ENCODE data around the gene TLR6. TPM values are rescaled to one million over a fixed set of nuclear protein-coding genes. Genes with fewer than 3 reads are reported as not detected.

TLR6 gene
- polyA plus RNA-seq, 1 of the 3 experiments (the other 2 are of a cell fraction) = 0.10 TPM

DNA sequence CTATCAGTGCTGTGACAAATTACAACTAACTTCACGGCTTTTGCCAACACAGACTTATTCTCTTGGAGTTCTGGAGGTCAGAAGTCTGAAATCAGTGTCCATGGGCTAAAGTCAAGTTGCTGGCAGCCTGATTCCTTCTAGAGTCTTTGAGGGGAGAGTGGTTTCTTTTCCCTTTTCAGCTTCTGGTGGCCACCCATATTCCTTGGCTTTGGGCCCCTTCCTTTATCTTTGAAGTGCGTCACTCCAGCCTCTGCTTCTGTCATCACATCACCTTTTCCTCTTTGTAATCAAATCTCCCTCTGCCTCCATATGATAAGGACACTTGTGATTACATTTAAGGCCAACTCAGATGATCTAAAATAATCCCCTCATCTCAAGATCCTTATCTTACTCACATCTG is 20.0 kb upstream of the TLR6 start:
- WGBS (ENCODE audit: low lambda C conversion rate) = 92% methylated on average over 2 of the region's 2 CpGs
- no peaks in the 10 kb centered on the region for H3F3A ChIP-seq (replicated peaks; ENCODE audit: insufficient read depth)
- no peak overlapping the region for H3K27ac ChIP-seq (ENCODE audit: low read depth in 2 of 2, low read length in 1 of 2)
- H3K4me1 ChIP-seq (ENCODE audit: control insufficient read depth in 1 of 2, insufficient read depth in 2 of 2, low read depth in 1 of 2, low read length in 1 of 2) = no peaks in the 10 kb centered on the region
- H3K9ac ChIP-seq = no peak overlapping the region
- CTCF ChIA-PET = interaction anchor here (1.3 to 1.8 kb wide), 2 partner anchors 11 to 21 kb away, joined by 5 read pairs; no protein-coding TSS in a partner anchor
- H3K9me3 ChIP-seq = no peaks in the 10 kb centered on the region
- TF ChIP-seq, protein P1, sequence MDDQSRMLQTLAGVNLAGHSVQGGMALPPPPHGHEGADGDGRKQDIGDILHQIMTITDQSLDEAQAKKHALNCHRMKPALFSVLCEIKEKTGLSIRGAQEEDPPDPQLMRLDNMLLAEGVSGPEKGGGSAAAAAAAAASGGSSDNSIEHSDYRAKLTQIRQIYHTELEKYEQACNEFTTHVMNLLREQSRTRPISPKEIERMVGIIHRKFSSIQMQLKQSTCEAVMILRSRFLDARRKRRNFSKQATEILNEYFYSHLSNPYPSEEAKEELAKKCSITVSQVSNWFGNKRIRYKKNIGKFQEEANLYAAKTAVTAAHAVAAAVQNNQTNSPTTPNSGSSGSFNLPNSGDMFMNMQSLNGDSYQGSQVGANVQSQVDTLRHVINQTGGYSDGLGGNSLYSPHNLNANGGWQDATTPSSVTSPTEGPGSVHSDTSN (IDR thresholded peaks at IDR 0.05) = no peak
- TF ChIP-seq TAF1 (IDR thresholded peaks at IDR 0.05; ENCODE audit: borderline replicate concordance, low read depth, low read length) = no peak
- peaks cover 3 to 23% of the 10 kb centered on the region in 2 experiments for H3K36me3 ChIP-seq (replicated peaks in 1 of 2; ENCODE audit: control insufficient read depth in 1 of 2, insufficient read depth in 2 of 2, low read length in 1 of 2)
- peaks cover 37% of the 10 kb centered on the region for H4K20me1 ChIP-seq (ENCODE audit: insufficient read depth)
- no peaks in the 10 kb centered on the region for H3K27me3 ChIP-seq (ENCODE audit: insufficient read depth)
- no peak for DNase-seq
- no peak overlapping the region for H3K4me2 ChIP-seq
- peaks cover 64% of the 10 kb centered on the region for H3K79me2 ChIP-seq (ENCODE audit: insufficient read depth)
- no peaks in the 10 kb centered on the region for H3K9me2 ChIP-seq
- POLR2A ChIA-PET = no interaction called here
- H2AFZ ChIP-seq (ENCODE audit: low read depth) = no peak overlapping the region
- no peak overlapping the region for H3K4me3 ChIP-seq (ENCODE audit: low read depth in 2 of 2, low read length in 1 of 2)

DNA sequence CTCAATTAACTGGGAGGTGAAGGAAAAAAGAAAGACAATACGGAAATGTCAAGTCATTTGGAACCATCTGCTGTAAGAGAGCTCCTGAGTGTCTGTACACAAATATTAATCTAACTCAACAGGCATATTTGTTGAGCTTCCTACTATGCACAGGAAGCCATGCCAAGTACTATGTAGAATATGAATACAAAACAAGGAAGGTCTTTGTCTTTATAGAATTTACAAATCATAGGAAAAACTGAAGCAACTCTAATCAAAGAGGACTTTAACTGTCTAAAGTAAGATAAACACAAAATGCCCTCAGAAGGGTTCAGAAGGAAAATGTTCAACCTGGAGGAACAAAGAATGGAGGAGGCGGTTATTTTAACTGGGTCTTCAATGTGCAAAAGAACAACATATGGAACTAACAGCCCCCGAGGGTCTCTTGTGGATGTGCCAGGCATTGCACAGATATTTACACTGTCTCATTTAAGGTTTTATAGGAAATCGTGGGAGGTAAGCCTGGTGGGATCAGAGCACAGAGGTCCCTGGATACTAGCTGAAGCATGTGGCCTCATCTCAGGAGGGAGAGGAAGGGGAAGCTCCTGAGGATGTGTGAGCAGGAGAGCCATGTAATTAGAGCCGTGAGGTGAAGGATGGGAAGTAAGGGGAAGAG is 16.8 kb upstream of the TLR6 start:
- H3K9me3 ChIP-seq = no peaks in the 10 kb centered on the region
- no peak overlapping the region for H2AFZ ChIP-seq (ENCODE audit: low read depth)
- no peak overlapping the region for H3K27ac ChIP-seq (ENCODE audit: low read depth in 2 of 2, low read length in 1 of 2)
- H3K4me2 ChIP-seq = no peak overlapping the region
- no peaks in the 10 kb centered on the region for H3F3A ChIP-seq (replicated peaks; ENCODE audit: insufficient read depth)
- H3K4me1 ChIP-seq (ENCODE audit: control insufficient read depth in 1 of 2, insufficient read depth in 2 of 2, low read depth in 1 of 2, low read length in 1 of 2) = peaks cover 0 to 4% of the 10 kb centered on the region in 2 experiments; a peak in 1 of 4 replicates
- H3K9ac ChIP-seq = no peak overlapping the region
- H3K9me2 ChIP-seq = no peaks in the 10 kb centered on the region
- WGBS (ENCODE audit: low lambda C conversion rate) = 99% methylated on average over 5 of the region's 5 CpGs
- peaks cover 2 to 35% of the 10 kb centered on the region in 2 experiments for H3K36me3 ChIP-seq (replicated peaks in 1 of 2; ENCODE audit: control insufficient read depth in 1 of 2, insufficient read depth in 2 of 2, low read length in 1 of 2)
- no peak for TF ChIP-seq ZBTB33 (IDR thresholded peaks at IDR 0.05; ENCODE audit: borderline replicate concordance, low read depth)
- no peak for DNase-seq
- ChIA-PET POLR2A (no interaction called here), CTCF (interaction anchor here (0.8 to 2.5 kb wide), 4 partner anchors 13 to 114 kb away, joined by 4 to 8 read pairs (median 4); no protein-coding TSS in a partner anchor)
- peaks cover 37% of the 10 kb centered on the region for H4K20me1 ChIP-seq (ENCODE audit: insufficient read depth)
- H3K79me2 ChIP-seq (ENCODE audit: insufficient read depth) = peaks cover 84% of the 10 kb centered on the region
- H3K4me3 ChIP-seq (ENCODE audit: low read depth in 2 of 2, low read length in 1 of 2) = no peak overlapping the region
- no peaks in the 10 kb centered on the region for H3K27me3 ChIP-seq (ENCODE audit: insufficient read depth)

DNA sequence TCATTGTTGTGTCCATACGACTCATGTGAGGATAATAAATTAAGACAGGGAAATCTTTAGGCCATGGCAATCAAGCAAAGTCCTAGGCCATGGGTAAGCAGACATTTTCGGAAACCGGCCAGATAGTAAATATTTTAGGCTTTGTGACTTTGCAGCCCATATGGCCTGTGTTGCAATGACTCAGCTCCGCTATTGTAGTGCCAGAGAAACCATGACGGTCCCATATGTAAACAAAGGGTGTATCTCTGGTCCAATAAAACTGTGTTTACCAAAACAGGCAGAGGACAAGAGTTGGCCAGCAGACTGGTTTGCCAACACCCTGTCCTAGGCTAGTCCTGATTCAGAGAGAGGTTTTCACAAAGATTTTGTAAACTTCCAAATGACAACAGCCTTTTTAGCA is 16.0 kb upstream of the TLR6 start:
- no peak for DNase-seq
- H3K36me3 ChIP-seq (replicated peaks in 1 of 2; ENCODE audit: control insufficient read depth in 1 of 2, insufficient read depth in 2 of 2, low read length in 1 of 2) = peaks cover 0 to 35% of the 10 kb centered on the region in 2 experiments
- 88% methylated on average over 5 of the region's 5 CpGs for WGBS (ENCODE audit: low lambda C conversion rate)
- H3K9me2 ChIP-seq = no peaks in the 10 kb centered on the region
- H3K27ac ChIP-seq (ENCODE audit: low read depth in 2 of 2, low read length in 1 of 2) = no peak overlapping the region
- H3K4me3 ChIP-seq (ENCODE audit: low read depth in 2 of 2, low read length in 1 of 2) = no peak overlapping the region
- ChIA-PET CTCF (interaction anchor here (2.5 kb wide), 1 partner anchor 16 kb away, joined by 8 read pairs; no protein-coding TSS in a partner anchor), POLR2A (no interaction called here)
- H3K79me2 ChIP-seq (ENCODE audit: insufficient read depth) = peaks cover 91% of the 10 kb centered on the region
- peaks cover 37% of the 10 kb centered on the region for H4K20me1 ChIP-seq (ENCODE audit: insufficient read depth)
- H3K9ac ChIP-seq = no peak overlapping the region
- H3K4me1 ChIP-seq (ENCODE audit: control insufficient read depth in 1 of 2, insufficient read depth in 2 of 2, low read depth in 1 of 2, low read length in 1 of 2) = peaks cover 0 to 10% of the 10 kb centered on the region in 2 experiments; a peak in 1 of 4 replicates
- no peak overlapping the region for H3K4me2 ChIP-seq
- no peaks in the 10 kb centered on the region for H3F3A ChIP-seq (replicated peaks; ENCODE audit: insufficient read depth)
- no peaks in the 10 kb centered on the region for H3K9me3 ChIP-seq
- no peak overlapping the region for H2AFZ ChIP-seq (ENCODE audit: low read depth)
- no peaks in the 10 kb centered on the region for H3K27me3 ChIP-seq (ENCODE audit: insufficient read depth)
- no peak for TF ChIP-seq POLR2AphosphoS5 (IDR thresholded peaks at IDR 0.05; ENCODE audit: low read depth, low read length)
- no peak for TF ChIP-seq MXI1 (IDR thresholded peaks at IDR 0.05; ENCODE audit: low read depth, low read length)
- no peak for TF ChIP-seq CHD2 (IDR thresholded peaks at IDR 0.05; ENCODE audit: low read length, partially characterized antibody)
- TF ChIP-seq, protein P2, sequence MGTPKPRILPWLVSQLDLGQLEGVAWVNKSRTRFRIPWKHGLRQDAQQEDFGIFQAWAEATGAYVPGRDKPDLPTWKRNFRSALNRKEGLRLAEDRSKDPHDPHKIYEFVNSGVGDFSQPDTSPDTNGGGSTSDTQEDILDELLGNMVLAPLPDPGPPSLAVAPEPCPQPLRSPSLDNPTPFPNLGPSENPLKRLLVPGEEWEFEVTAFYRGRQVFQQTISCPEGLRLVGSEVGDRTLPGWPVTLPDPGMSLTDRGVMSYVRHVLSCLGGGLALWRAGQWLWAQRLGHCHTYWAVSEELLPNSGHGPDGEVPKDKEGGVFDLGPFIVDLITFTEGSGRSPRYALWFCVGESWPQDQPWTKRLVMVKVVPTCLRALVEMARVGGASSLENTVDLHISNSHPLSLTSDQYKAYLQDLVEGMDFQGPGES (IDR thresholded peaks at IDR 0.05; ENCODE audit: low read depth, low read length) = no peak
- TF ChIP-seq, protein P3, sequence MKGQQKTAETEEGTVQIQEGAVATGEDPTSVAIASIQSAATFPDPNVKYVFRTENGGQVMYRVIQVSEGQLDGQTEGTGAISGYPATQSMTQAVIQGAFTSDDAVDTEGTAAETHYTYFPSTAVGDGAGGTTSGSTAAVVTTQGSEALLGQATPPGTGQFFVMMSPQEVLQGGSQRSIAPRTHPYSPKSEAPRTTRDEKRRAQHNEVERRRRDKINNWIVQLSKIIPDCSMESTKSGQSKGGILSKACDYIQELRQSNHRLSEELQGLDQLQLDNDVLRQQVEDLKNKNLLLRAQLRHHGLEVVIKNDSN (IDR thresholded peaks at IDR 0.05; ENCODE audit: borderline replicate concordance, low read depth) = no peak
- TF ChIP-seq NFIC (IDR thresholded peaks at IDR 0.05; ENCODE audit: borderline replicate concordance) = no peak
- TF ChIP-seq, protein P1 (IDR thresholded peaks at IDR 0.05) = no peak
- TF ChIP-seq MEF2A (IDR thresholded peaks at IDR 0.05; ENCODE audit: borderline replicate concordance, low read depth) = no peak
- no peak for TF ChIP-seq FOSL2 (IDR thresholded peaks at IDR 0.05; ENCODE audit: borderline replicate concordance, low read depth)

All from SK-N-SH (cell line).